ENCODE data around the gene OR2H2. TPM values are rescaled to one million over a fixed set of nuclear protein-coding genes. Genes with fewer than 3 reads are reported as not detected.
A peak's percentile ranks its signal among the peaks of the same experiment; 100 is the strongest.

The OR2H2 gene
- polyA plus RNA-seq, 1 experiment = not detected

GRCh38 chr6:29625337-29625930 is 40.5 kb downstream of the OR2H2 start:
- TF ChIP-seq, protein P1, sequence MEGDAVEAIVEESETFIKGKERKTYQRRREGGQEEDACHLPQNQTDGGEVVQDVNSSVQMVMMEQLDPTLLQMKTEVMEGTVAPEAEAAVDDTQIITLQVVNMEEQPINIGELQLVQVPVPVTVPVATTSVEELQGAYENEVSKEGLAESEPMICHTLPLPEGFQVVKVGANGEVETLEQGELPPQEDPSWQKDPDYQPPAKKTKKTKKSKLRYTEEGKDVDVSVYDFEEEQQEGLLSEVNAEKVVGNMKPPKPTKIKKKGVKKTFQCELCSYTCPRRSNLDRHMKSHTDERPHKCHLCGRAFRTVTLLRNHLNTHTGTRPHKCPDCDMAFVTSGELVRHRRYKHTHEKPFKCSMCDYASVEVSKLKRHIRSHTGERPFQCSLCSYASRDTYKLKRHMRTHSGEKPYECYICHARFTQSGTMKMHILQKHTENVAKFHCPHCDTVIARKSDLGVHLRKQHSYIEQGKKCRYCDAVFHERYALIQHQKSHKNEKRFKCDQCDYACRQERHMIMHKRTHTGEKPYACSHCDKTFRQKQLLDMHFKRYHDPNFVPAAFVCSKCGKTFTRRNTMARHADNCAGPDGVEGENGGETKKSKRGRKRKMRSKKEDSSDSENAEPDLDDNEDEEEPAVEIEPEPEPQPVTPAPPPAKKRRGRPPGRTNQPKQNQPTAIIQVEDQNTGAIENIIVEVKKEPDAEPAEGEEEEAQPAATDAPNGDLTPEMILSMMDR (IDR thresholded peaks at IDR 0.05; ENCODE audit: insufficient read depth, low read depth, low read length) = no peak
- no peak for DNase-seq (ENCODE audit: low read depth)
- ChIA-PET POLR2A (no interaction called here), CTCF (interaction anchor here (1.0 to 1.4 kb wide), 5 partner anchors 13 to 25 kb away, joined by 3 to 5 read pairs (median 3); no protein-coding TSS in a partner anchor)
- H3K36me3 ChIP-seq (ENCODE audit: control insufficient read depth, insufficient read depth, low read length) = peaks cover 14% of the 10 kb centered on the region
- H3K27me3 ChIP-seq (ENCODE audit: control insufficient read depth, insufficient read depth, low read length) = no peaks in the 10 kb centered on the region; the same call in 1 of the 2 replicates
- H3K4me3 ChIP-seq (ENCODE audit: low read depth, low read length) = no peak overlapping the region

DNA sequence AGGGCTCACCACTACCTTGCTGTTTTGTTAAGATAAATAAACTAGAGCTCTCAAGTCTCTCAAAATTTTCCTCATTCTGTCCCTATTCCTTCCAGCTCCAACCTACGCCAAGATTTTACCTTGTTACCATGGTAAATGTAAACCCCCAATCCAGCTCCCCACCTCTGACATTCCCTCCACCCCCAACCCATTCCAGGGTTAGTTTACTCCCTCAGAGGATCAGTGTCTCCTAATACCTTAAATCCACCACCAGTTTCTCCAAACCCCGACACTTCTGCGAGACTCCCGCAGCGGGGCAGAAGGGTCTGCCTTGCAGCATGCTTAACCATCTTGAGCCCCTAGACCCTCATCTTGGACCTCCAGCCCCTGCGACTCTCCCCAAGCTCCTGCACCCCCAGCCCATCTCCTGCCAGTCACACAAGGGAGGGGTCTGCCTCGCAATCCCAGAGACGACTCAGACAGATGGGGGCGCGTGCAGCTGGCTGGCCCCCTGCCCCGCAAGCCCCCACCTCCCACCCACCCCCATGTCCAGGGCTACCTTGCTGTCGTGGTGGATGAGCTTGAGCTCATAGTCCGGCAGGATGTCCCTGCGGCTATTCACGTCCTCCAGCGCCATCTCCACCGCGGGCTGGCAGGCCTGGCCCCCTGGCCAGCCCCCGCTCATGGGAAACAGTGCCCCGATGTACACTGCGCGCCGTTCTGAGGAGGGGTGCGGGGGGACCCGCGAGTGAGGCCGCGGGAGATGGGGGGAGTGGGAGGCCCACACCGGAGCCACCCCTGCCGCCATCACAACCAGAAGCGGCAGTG is 42.2 kb downstream of the OR2H2 start:
- DNase-seq (ENCODE audit: low read depth) = no peak
- Histone ChIP-seq H3K36me3 (ENCODE audit: control insufficient read depth, insufficient read depth, low read length) (peaks cover 8% of the 10 kb centered on the region), H3K27me3 (ENCODE audit: control insufficient read depth, insufficient read depth, low read length) (no peaks in the 10 kb centered on the region; the same call in 1 of the 2 replicates), H3K4me3 (ENCODE audit: low read depth, low read length) (peak overlapping the region; percentile 84)
- CTCF ChIA-PET = interaction anchor here (0.8 to 2.0 kb wide), 5 partner anchors 9 to 26 kb away, joined by 3 to 6 read pairs (median 4); no protein-coding TSS in a partner anchor
- POLR2A ChIA-PET = no interaction called here
- TF ChIP-seq, protein P1 (IDR thresholded peaks at IDR 0.05; ENCODE audit: insufficient read depth, low read depth, low read length) = no peak

DNA sequence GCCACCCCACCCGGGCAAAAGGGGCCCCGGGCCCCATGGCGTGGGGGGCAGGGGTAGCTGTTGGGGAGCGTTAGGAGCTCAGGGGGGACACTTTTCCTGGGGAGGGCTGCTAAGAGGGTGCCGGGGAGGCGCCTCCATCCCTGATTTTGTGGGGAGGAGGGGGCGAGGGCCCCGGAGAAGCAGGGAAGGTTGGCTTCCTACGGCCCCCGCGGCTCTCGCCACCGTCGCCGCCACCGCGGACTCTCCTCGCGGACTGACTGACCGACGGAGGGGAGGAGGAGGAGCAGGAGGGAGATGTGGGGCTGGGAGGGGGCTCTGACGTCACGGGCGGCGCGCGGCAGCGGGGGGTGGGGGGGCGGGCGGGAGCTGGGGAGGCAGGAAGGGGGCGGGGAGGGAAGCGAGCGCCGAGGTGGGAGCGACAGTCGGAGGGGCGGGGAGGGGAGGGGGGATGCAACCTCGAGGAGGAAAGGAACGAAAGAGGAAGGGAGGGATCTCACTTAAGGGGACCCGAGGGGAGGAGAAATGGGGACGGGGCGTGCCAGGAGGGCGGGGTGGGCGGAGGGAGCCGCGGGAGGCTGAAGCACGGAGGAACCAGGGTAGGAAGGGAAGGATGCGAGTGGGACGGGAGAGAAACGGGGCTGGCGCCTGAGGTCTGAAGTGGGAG is 43.0 kb downstream of the OR2H2 start:
- H3K27me3 ChIP-seq (ENCODE audit: control insufficient read depth, insufficient read depth, low read length) = no peaks in the 10 kb centered on the region; the same call in 1 of the 2 replicates
- H3K36me3 ChIP-seq (ENCODE audit: control insufficient read depth, insufficient read depth, low read length) = peaks cover 5% of the 10 kb centered on the region
- DNase-seq (ENCODE audit: low read depth) = no peak
- TF ChIP-seq, protein P1 (IDR thresholded peaks at IDR 0.05; ENCODE audit: insufficient read depth, low read depth, low read length) = no peak
- H3K4me3 ChIP-seq (ENCODE audit: low read depth, low read length) = peak overlapping the region; percentile 84
- CTCF ChIA-PET = interaction anchor here (1.0 to 2.0 kb wide), 4 partner anchors 8 to 23 kb away, joined by 3 to 6 read pairs (median 4); no protein-coding TSS in a partner anchor
- POLR2A ChIA-PET = interaction anchor here (0.6 kb wide), 1 partner anchor 16 kb away, joined by 3 read pairs; no protein-coding TSS in a partner anchor

GRCh38 chr6:29628419-29629281 is 43.7 kb downstream of the OR2H2 start:
- ChIA-PET POLR2A (interaction anchor here (0.6 kb wide), 1 partner anchor 17 kb away, joined by 3 read pairs; no protein-coding TSS in a partner anchor), CTCF (interaction anchor here (1.0 to 2.0 kb wide), 4 partner anchors 8 to 25 kb away, joined by 3 to 6 read pairs (median 5); no protein-coding TSS in a partner anchor)
- Histone ChIP-seq H3K36me3 (ENCODE audit: control insufficient read depth, insufficient read depth, low read length) (no peaks in the 10 kb centered on the region; the same call in 1 of the 2 replicates), H3K4me3 (ENCODE audit: low read depth, low read length) (peak overlapping the region; percentile 84), H3K27me3 (ENCODE audit: control insufficient read depth, insufficient read depth, low read length) (no peaks in the 10 kb centered on the region; the same call in 1 of the 2 replicates)
- no peak for DNase-seq (ENCODE audit: low read depth)
- TF ChIP-seq, protein P1 (IDR thresholded peaks at IDR 0.05; ENCODE audit: insufficient read depth, low read depth, low read length) = peak; percentile 91

All from BJ (cell line).